HG03432 (cell line): Measurements from ENCODE around the gene MAPK9.

Experiments
- ATAC-seq: cut with Tn5 transposase; IDR thresholded peaks from one replicate; pipeline ENCODE4 v1.9.1; 2021; ENCODE audit warnings: mild to moderate bottlenecking, moderate library complexity; ENCODE audit not compliant: unreplicated experiment

Gene MAPK9

GRCh38 chr5:180291943-180292831 is at the start of gene MAPK9:
Gene MAPK9, minus strand, starts transcription at chr5:180292083. Its CDS starts 11,522 bp downstream, at chr5:180280561.
- peak; percentile 88 for ATAC-seq

DNA sequence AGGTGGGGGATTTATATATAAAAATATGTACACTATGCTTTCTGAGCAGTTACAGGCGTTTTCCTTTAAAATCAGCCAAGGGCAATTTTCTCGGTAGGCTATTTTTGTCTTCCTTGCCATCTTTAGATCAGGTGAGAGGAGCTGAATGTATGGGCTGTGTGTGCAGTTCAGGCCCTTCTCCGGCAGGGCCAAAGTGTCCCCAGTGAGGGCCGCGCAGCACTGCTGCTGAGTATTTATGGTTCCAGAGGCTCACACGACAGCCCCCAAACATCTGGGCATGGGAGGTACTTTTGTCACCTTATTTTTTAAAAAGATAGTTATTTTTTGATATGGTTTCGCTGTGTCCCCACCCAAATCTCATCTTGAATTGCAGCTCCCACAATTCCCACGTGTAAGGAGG is 49.7 kb upstream of the MAPK9 start:
- no peak for ATAC-seq

GRCh38 chr5:180340856-180341255 is 49.0 kb upstream of the MAPK9 start:
- ATAC-seq, result no peak

DNA sequence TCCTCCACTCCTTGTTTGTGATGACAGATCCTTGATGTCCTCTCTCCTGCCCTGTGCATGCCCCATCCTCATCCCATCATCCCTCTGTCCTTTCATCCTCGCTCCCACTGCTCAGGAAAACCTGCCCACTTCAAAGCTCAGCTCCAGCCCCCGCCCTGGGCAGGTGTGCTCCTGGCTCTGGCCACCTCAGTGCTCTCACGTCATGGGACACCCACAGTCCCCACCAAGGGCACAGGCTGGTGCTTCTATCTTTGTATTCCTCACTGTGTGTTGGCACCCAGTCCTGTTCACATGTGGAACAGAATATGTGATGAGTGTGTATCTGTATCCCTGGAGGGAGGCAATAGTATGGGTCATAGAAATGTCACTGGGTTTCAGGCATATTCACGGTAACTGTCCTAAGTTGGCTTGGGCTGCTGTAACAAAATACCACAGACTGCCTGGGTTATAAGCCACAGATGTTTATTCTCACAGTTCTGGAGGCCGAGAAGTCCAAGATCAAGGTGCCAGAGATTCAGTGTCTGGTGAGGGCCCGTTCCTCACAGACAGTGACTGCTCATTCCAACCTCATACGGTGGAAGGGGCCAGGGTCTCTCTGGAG is 47.8 kb upstream of the MAPK9 start:
- no peak for ATAC-seq

DNA sequence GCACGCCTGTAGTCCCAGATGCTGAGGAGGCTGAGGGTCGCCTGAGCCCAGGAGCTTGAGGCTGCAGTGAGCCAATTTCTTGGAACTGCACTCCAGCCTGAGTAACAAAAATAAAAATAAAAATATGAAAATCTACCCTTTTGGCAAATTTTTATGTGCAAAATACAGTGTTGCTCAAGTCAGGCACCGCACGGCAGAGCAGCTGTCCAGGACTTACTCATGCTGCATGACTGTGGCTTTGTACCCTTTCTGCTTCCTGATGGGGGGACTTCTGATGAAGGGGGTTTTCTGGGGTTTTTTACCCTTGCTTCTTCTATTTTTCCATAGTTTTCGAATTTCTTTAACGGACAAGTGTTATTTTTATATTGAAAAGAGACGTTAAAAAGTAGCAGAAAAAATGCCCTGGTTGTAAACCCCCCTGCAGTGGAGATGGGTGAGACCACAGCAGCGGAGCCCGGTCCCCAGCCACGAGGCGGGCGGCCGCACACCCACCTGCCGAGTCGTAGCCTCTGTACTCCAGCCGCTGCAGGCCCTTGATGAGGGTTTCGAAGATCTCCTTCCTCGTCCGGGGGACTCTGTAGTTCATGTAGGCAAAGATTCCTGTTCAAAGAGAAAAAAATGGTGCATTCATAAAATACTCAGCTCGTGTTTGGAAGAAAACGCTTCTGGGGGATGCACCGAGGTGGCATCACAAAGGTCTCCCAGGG is 46.3 kb upstream of the MAPK9 start:
- ATAC-seq, result no peak

GRCh38 chr5:180336234-180337020 is 44.5 kb upstream of the MAPK9 start:
- no peak for ATAC-seq

- no peak for ATAC-seq
These were observed 43.8 kb upstream of the MAPK9 start for GRCh38 chr5:180335614-180336233.

DNA sequence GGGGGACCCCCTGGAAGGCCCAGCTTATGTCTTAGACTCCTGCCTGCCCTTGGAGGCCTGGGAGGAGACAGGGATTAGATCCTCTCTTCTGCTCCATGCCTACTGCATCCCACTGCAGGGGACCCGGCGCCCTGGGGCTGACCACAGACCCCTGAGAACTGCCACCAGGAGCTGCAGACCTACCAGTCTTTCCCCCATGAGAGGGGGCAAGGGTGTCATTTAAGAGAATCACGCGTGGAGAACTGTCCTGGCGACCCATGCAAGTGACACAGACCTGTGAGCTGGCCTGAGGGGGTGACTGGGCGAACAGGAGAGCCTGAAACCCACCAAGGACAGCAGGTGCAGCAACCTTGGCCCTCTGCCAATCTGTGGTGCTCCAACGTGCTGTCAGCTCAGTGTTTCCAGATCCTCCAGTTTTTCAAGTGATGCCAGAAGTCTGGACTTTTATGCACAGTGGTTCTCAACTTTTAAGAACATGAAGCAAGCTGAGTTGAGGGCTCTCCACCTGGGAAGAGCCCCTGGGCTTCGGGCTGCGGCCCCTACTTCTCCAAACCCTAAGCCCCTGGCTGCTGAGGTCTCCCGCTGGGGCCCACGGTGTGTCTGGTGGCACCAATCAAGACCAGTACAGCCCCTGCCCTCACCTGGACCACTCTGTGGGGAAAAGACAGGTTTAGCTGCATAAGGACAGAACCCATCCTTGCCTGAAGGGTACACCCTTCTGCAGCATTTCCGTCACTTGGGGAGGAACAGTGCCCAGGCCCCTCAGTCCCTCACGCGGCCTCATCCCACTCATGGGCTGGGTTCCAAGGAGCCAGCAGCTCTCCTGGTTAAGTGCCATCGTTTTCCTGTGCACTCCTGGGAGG is 43.1 kb upstream of the MAPK9 start:
- ATAC-seq, result no peak

DNA sequence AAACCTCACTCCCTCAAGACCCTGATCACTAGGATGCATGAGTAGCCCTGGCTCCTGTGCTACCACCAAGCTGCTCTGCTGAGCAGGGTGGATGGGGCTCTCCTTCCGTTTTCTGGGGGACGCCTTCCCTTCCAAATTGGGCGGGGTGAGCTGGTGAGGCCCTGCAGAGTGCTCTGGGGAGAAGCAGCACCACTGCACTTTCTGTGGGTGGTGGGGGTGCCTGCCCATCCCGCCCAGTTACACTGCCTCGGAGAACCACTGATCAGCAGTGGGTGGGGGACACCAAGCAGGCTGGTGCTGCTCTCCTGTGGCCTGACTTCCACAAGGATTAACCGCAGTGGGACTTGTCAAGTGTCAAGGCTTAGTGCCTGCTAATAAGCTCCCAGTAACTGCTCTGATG is 42.3 kb upstream of the MAPK9 start:
- no peak for ATAC-seq

GRCh38 chr5:180333661-180334060 is 41.8 kb upstream of the MAPK9 start:
- no peak for ATAC-seq

DNA sequence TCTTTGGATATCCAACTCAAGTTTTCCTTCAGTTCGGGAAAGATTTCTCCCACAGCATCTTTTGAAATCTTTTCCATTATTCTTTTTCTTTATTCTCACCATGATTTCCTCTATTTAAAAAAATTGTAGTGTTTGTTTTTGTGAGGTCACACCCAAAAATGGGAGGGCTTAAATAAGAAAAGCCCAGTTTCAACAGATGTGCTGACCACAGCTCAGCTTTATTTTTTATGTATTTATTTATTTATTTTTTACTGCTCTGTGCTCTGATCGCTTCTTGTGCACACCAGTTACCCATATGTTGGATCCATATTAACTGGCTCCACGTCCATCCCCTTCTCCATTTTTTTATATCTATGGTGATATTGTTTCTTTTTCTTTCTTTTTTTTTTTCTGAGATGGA is 41.0 kb upstream of the MAPK9 start:
- no peak for ATAC-seq

GRCh38 chr5:180332051-180332517 is 40.2 kb upstream of the MAPK9 start:
- ATAC-seq, result no peak

DNA sequence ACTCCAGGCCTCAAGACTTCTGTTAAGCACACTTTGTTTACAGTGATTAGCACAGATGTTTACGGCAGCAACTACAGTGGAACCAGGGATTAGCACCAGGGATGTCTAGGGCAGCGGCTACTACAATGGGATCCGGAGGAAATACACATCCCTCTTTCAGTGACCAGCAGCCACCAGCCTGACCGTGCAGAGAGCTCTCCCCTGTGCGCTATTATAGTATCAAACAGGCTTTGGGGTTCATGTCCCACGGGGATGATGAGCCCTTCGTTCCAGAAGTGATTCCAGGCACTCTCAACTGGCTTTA is 39.7 kb upstream of the MAPK9 start:
- ATAC-seq, result no peak

GRCh38 chr5:180330810-180331646 is 39.1 kb upstream of the MAPK9 start:
- no peak for ATAC-seq

- ATAC-seq, result no peak
These were observed 38.4 kb upstream of the MAPK9 start for GRCh38 chr5:180330270-180330648.

- no peak for ATAC-seq
These were observed 37.9 kb upstream of the MAPK9 start for GRCh38 chr5:180329606-180330269.

DNA sequence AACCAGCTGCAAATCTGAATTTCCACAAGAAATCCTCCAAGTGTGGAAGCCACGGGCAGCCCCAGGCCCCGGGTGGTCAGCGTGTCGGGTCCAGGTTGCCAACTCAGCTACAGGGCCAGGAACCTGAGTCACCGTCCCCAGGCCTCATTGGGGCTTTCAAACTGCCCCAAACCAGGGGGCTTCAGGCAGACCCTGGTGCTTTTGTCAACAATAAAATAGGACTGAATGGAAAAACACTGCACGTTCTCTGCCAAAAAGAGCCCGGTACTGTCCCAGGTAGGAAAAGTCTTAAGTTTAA is 37.2 kb upstream of the MAPK9 start:
- no peak for ATAC-seq

- ATAC-seq, result peak; percentile 71
These were observed 36.6 kb upstream of the MAPK9 start for GRCh38 chr5:180328296-180329137.
